HG03066 (cell line): ENCODE results near the gene RRAD.
"Not testable (repeated sequence)": the region's sequence is repeated elsewhere in the genome, so short reads cannot be mapped to it uniquely, and the experiment has no call there.

Source experiments
- ATAC-seq: cut with Tn5 transposase; IDR thresholded peaks from one replicate; pipeline ENCODE4 v1.9.1; 2021; ENCODE audit warnings: low read depth; ENCODE audit not compliant: unreplicated experiment

Gene RRAD

GRCh38 chr16:66903544-66904427 is 21.5 kb downstream of the RRAD start:
- ATAC-seq = no peak

GRCh38 chr16:66902648-66903543 is 22.4 kb downstream of the RRAD start:
- no peak for ATAC-seq

GRCh38 chr16:66901626-66902025 is 23.7 kb downstream of the RRAD start:
- ATAC-seq = no peak

- no peak for ATAC-seq
Measured at GRCh38 chr16:66900721-66901441, 24.5 kb downstream of the RRAD start.

GRCh38 chr16:66899945-66900710 is 25.2 kb downstream of the RRAD start:
- ATAC-seq = no peak

- no peak for ATAC-seq
Measured at GRCh38 chr16:66899310-66899944, 25.9 kb downstream of the RRAD start.

GRCh38 chr16:66898933-66899309 is 26.4 kb downstream of the RRAD start:
- ATAC-seq = no peak

- no peak for ATAC-seq
Measured at GRCh38 chr16:66898207-66898606, 27.1 kb downstream of the RRAD start.

GRCh38 chr16:66896682-66897081 is 28.7 kb downstream of the RRAD start:
- ATAC-seq = not testable (repeated sequence)

GRCh38 chr16:66895999-66896398 is 29.3 kb downstream of the RRAD start:
- no peak for ATAC-seq

- no peak for ATAC-seq
Measured at GRCh38 chr16:66895689-66895979, 29.7 kb downstream of the RRAD start.

GRCh38 chr16:66894948-66895688 is 30.2 kb downstream of the RRAD start:
- ATAC-seq = no peak

GRCh38 chr16:66894055-66894454 is 31.3 kb downstream of the RRAD start:
- ATAC-seq = no peak

GRCh38 chr16:66891797-66892196 is 33.5 kb downstream of the RRAD start:
- no peak for ATAC-seq

GRCh38 chr16:66891360-66891759 is 34.0 kb downstream of the RRAD start:
- no peak for ATAC-seq

- ATAC-seq = no peak
Measured at GRCh38 chr16:66890799-66891198, 34.5 kb downstream of the RRAD start.

GRCh38 chr16:66889622-66890021 is 35.7 kb downstream of the RRAD start:
- no peak for ATAC-seq

- no peak for ATAC-seq
Measured at GRCh38 chr16:66888647-66889615, 36.4 kb downstream of the RRAD start.
